ENCODE results near the gene FRMPD2.
"Not testable (repeated sequence)": the region's sequence is repeated elsewhere in the genome, so short reads cannot be mapped to it uniquely, and the experiment has no call there.

FRMPD2 gene

GRCh38 chr10:48252354-48252650 lies 22.2 kb downstream of the FRMPD2 start:
- no peak for DNase-seq (ENCODE audit: low read depth)

GRCh38 chr10:48251525-48252353 lies 22.8 kb downstream of the FRMPD2 start:
- no peak for DNase-seq (ENCODE audit: low read depth)

GRCh38 chr10:48251152-48251524 lies 23.4 kb downstream of the FRMPD2 start:
- no peak for DNase-seq (ENCODE audit: low read depth)

DNA sequence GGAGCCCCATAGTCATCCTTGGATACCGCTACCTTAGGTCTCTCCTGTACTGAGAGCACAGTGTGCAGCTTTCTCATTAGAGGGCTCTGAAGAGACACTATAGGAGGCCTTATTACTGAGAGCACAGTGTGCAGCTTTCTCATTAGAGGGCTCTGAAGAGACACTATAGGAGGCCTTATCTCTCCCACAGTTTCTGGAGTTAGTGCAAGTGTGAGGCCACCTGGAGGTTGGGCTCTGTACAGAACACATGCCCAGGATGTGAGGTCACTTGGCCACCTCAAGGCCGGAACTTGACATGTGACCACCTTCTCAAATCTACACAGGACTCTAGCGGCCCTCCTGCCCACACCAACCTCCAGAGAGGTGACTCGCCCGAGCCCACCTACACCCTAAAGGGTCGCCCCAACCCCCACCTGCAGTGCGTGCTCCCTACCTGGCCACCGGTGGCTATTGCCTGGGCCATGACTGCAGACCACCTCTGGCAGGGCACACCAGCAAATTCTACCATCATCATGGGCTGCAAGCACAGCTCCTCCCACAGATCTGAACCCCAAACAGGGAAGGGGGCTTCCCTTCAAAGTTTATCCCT lies 24.6 kb downstream of the FRMPD2 start:
- DNase-seq (ENCODE audit: low read depth): no peak

- DNase-seq (ENCODE audit: low read depth): no peak
Observed at GRCh38 chr10:48249004-48249762, 25.3 kb downstream of the FRMPD2 start.

DNA sequence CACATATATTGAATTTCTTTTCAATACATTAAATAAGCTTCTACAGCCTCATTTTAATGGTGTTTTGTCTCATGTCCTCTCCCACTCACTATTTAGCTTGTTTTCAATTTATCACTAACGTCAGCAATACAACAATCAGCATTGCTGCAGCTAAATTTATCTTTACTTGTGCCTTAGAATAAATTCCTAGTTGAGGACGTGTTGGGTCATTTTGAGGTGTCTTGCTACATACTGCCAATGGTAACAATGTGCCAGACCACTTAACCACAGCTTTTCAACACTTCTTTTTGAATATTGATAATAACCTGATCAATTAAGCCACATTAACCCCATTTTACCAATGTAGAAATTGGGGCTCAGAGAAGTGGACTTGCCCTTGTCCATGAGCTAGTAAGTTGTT lies 26.0 kb downstream of the FRMPD2 start:
- DNase-seq (ENCODE audit: low read depth): no peak

DNA sequence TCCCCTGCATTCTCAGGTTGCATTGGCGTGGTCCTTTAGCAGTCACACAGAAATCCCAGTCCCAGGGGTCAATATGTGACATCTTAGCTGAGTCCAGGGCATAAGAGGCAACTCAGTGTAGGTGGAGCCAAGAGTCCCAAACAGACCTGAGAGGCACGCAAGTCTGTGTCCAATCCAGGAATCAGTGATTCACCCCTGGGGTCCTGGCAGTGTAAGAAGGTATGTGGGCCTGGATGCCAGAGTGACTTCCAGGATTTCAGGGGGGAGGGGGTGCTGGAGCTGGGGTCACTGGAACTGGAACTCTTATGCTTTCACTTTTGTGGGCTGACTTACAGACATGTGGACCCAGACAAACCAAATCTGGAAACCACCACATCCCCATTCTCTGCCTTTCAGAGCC lies 26.8 kb downstream of the FRMPD2 start:
- no peak for DNase-seq (ENCODE audit: low read depth)

DNA sequence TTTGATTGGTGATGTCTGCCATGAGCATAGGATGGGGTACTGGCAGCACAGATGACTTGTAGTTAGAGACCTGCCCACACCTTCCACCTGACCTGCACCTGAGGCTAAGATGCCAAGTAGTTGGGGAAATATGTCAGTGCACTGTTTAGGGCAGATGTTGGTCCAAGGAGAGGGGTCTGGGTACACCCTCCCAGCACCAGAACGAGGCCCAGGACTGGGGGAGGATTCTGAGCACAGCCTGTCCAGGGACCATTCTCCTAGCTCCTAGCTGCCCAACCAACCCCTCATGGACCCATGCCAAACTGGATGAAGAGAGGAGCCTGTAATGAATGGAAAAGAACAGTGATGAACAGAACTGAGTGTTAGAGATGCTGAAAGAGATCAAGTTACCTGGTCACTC lies 28.0 kb downstream of the FRMPD2 start:
- no peak for DNase-seq (ENCODE audit: low read depth)

DNA sequence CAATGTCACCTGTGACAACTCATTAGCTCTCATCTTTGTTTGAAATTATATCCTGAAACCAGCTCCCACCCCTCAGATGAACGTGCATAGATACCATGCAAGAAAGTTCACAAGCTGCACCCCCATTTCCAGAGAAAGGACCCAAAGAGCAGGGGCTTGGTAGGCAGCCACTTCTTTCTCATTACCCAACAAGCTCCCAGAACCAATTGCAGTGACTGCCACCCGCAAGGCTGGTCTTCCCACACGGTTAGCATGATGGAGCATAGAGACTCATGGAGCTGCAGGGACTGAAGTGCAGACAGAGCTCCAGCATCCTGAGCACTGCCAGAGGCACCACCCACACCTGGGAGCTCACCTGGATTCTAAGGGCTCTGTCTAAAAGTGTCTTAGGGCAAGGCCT lies 28.5 kb downstream of the FRMPD2 start:
- no peak for DNase-seq (ENCODE audit: low read depth)

DNA sequence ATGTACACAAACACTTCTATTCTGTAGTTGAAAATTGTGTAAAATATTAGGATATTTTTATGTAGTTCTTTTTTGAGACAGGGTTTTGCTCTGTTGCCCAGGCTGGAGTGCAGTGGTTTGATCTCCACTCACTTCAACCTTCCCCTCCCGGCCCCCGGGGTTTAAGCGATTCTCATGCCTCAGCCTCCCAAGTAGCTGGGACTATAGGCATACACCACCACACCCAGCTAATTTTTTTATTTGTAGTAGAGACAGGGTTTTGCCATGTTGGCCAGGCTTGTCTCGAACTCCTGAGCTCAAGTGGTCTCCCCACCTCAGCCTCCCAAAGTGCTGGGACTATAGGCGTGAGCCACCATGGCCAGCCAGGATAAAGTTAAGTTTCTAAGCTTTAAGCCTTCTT lies 30.6 kb downstream of the FRMPD2 start:
- not testable (repeated sequence) for DNase-seq (ENCODE audit: low read depth)

GRCh38 chr10:48243487-48243886 lies 31.0 kb downstream of the FRMPD2 start:
- no peak for DNase-seq (ENCODE audit: low read depth)

DNA sequence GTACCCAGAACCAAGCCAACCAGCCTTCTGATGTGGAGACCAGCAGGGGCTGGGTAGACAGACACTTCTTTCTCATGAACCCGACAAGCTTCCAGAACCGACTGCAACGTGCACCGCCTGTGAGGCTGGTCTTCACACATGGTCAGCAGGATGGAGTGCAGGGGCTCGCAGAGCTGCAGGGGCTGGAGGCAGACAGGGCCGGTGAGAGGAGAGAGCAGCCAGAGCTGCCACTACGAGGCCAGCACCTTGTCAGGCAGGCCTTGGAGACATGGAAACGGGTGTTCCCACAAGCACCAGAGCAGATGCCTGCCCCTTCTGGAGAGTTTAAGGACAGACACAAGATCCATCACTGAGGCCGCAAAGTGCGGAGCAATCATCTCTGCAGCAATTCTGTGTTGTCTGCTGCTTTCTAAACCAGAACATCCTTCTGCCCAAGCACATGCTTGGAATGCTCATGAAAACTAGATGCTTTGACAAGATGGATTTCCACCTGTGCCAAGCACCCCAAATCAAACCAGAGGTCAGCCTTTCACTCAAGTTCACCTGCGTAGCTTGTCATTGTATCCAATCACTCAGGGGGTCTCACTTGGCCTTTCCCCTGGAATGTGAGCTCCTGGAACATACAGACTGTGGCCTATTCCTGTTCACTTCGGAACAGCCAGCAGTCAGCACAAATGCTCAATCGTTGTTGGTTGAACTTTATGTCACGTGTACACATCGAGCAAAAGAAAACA lies 32.2 kb downstream of the FRMPD2 start:
- DNase-seq (ENCODE audit: low read depth): no peak

GRCh38 chr10:48241332-48241731 lies 33.2 kb downstream of the FRMPD2 start:
- no peak for DNase-seq (ENCODE audit: low read depth)

DNA sequence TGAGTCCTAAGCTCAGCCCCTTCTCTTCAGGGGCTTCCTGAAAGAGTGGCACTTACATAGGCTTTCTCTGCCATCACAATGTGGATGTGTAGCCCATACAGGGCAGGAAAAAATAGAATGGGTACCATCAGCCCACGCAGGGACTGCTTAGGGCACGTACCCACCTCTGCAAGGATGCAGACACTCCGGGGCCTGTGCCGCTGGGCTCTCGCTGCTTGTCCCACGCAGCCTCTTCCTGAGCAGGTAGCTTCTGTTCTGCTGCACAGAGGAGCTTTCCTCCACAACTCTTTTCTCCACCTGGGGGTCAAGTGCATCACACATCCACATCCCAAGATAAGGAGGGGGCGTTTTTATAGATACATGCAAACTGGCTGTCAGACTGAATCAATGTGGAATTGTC lies 34.3 kb downstream of the FRMPD2 start:
- DNase-seq (ENCODE audit: low read depth): no peak

GRCh38 chr10:48239618-48240017 lies 34.9 kb downstream of the FRMPD2 start:
- no peak for DNase-seq (ENCODE audit: low read depth)

- no peak for DNase-seq (ENCODE audit: low read depth)
Observed at GRCh38 chr10:48238826-48239520, 35.5 kb downstream of the FRMPD2 start.

GRCh38 chr10:48237259-48238250 lies 36.9 kb downstream of the FRMPD2 start:
- DNase-seq (ENCODE audit: low read depth): no peak

DNA sequence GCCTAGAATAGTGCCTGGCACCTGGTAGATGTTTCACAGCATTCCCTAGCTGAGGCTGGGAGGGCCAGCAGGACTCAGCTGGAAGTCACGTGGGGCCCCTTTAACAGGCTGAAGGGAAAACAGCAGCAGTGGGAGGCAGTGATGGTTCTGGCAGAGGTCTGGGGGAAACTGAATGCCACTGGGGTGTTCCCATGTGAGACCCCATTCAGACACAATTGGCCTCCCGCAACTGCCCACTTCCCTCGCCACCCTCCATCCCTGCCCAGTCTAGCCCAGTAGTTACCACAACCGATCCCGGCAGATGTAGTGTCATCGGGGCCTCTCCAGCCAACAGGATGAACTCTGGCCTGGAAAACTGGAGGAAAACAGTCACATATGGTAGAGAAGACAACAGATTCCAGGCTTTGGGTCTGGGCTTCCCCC lies 38.3 kb downstream of the FRMPD2 start:
- no peak for DNase-seq (ENCODE audit: low read depth)

- no peak for DNase-seq (ENCODE audit: low read depth)
Observed at GRCh38 chr10:48235501-48235900, 39.0 kb downstream of the FRMPD2 start.

- no peak for DNase-seq (ENCODE audit: low read depth)
Observed at GRCh38 chr10:48234787-48235186, 39.7 kb downstream of the FRMPD2 start.

DNA sequence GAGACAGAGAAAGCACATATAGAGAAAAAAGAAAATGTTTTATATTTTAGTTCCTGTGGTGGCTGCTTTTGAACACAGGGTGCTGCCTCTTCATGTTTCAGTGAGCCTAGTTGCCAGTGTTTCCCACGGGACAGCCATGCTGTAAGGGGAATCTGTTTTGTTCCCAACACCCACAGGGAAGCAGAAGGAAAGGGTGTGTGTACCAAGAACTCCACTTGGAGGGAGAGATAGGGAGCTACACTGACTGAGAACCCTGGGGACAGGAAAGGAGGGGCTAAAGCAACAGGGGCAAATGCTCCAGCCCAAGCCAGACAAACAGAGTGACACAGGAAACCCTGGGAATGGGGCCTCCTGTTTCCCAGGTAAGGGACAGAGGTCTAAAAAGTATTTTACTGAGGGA lies 40.2 kb downstream of the FRMPD2 start:
- no peak for DNase-seq (ENCODE audit: low read depth)

Measured in HS-5 (cell line).